HepG2 (cell line): ENCODE measurements around the gene DNAJC1. TPM values are rescaled to one million over a fixed set of nuclear protein-coding genes. Genes with fewer than 3 reads are reported as not detected.

Experiments
- ARNTL ChIP-seq: sonication (generic); formaldehyde crosslinking; IDR thresholded peaks from 2 replicates; pipeline ENCODE4 v1.4.0; 2020; ENCODE audit warnings: mild to moderate bottlenecking, missing genetic modification reagents
- CREM ChIP-seq, 2 experiments: sonication (generic) in 1 of 2; formaldehyde crosslinking in 1 of 2; IDR thresholded peaks; 2 replicates each; pipeline versions ENCODE4 v1.4.0 to v1.6.1; 2016 to 2020; ENCODE audit warnings: antibody characterized with exemption in 1 of 2, mild to moderate bottlenecking in 1 of 2, missing genetic modification reagents in 1 of 2
- GFI1 ChIP-seq: sonication (generic); formaldehyde crosslinking; IDR thresholded peaks from 2 replicates; pipeline ENCODE4 v1.5.0; 2020; ENCODE audit warnings: missing genetic modification reagents, mild to moderate bottlenecking, borderline replicate concordance
- HNF4G ChIP-seq, 2 experiments: sonication (generic) in 1 of 2; formaldehyde crosslinking in 1 of 2; IDR thresholded peaks; 2 replicates each; pipeline versions ENCODE4 v1.4.0 to v1.6.1; 2011 to 2020; ENCODE audit warnings: borderline replicate concordance in 2 of 2, low read depth in 2 of 2, mild to moderate bottlenecking in 2 of 2, low read length in 1 of 2, missing genetic modification reagents in 1 of 2, moderate library complexity in 1 of 2
- HOMEZ ChIP-seq: IDR thresholded peaks from 2 replicates; pipeline ENCODE4 v1.6.1; 2016; ENCODE audit warnings: low read depth
- ISX ChIP-seq: sonication (generic); formaldehyde crosslinking; conservative IDR thresholded peaks from 2 replicates; pipeline ENCODE4 v1.5.0; 2020; ENCODE audit warnings: missing genetic modification reagents
- JARID2 ChIP-seq: sonication (generic); formaldehyde crosslinking; IDR thresholded peaks from 2 replicates; pipeline ENCODE4 v1.8.1; 2023; ENCODE audit warnings: missing genetic modification reagents, inconsistent platforms; ENCODE audit not compliant: insufficient replicate concordance
- KAT8 ChIP-seq: IDR thresholded peaks from 2 replicates; pipeline ENCODE4 v1.6.1; 2016; ENCODE audit warnings: missing genetic modification reagents, missing compliant biosample characterization
- KLF6 ChIP-seq: IDR thresholded peaks from 2 replicates; pipeline ENCODE4 v1.8.0; 2016; ENCODE audit warnings: missing biosample characterization, missing genetic modification reagents
- MAFG ChIP-seq: sonication (generic); formaldehyde crosslinking; IDR thresholded peaks from 2 replicates; pipeline ENCODE4 v1.5.1; 2020; ENCODE audit warnings: mild to moderate bottlenecking, missing genetic modification reagents
- MAZ ChIP-seq, 2 experiments: sonication (generic) in 1 of 2; formaldehyde crosslinking in 1 of 2; IDR thresholded peaks; 2 replicates each; pipeline versions ENCODE4 v1.5.0 to v1.6.1; 2012 to 2020; ENCODE audit warnings: low read depth in 2 of 2, mild to moderate bottlenecking in 2 of 2, borderline replicate concordance in 1 of 2, improper control_type of control experiment in 1 of 2, low read length in 1 of 2, missing genetic modification reagents in 1 of 2, moderate library complexity in 1 of 2
- MTA1 ChIP-seq: sonication (generic); formaldehyde crosslinking; IDR thresholded peaks from 2 replicates; pipeline ENCODE4 v1.4.0; 2020; ENCODE audit warnings: missing genetic modification reagents, mild to moderate bottlenecking, borderline replicate concordance
- MTERF4 ChIP-seq: sonication (generic); formaldehyde crosslinking; IDR thresholded peaks from 2 replicates; pipeline ENCODE4 v1.8.0; 2023; ENCODE audit warnings: mild to moderate bottlenecking, missing genetic modification reagents
- MZF1 ChIP-seq: sonication (generic); formaldehyde crosslinking; IDR thresholded peaks from 2 replicates; pipeline ENCODE4 v1.8.1; 2023; ENCODE audit warnings: mild to moderate bottlenecking, missing genetic modification reagents, borderline replicate concordance
- NBN ChIP-seq: fragments of 450-650 bp; conservative IDR thresholded peaks from 2 replicates; pipeline ENCODE4 v1.6.1; 2017
- NFKB2 ChIP-seq: sonication (generic); formaldehyde crosslinking; IDR thresholded peaks from 2 replicates; pipeline ENCODE4 v1.4.0; 2020; ENCODE audit warnings: missing genetic modification reagents, borderline replicate concordance
- SKI ChIP-seq: fragments of 450-650 bp; IDR thresholded peaks from one replicate; pipeline ENCODE4 v1.6.1; 2018; ENCODE audit warnings: mild to moderate bottlenecking; ENCODE audit not compliant: partially characterized antibody
- SMAD1 ChIP-seq: sonication (generic); formaldehyde crosslinking; IDR thresholded peaks from 2 replicates; pipeline ENCODE4 v1.4.0; 2020; ENCODE audit warnings: missing genetic modification reagents, low read depth, mild to moderate bottlenecking, borderline replicate concordance
- TOPORS ChIP-seq: sonication (generic); formaldehyde crosslinking; IDR thresholded peaks from 2 replicates; pipeline ENCODE4 v1.8.0; 2023; ENCODE audit warnings: mild to moderate bottlenecking, missing genetic modification reagents
- U2AF1 ChIP-seq: fragments of 200-400 bp; formaldehyde crosslinking; optimal IDR thresholded peaks from 2 replicates; pipeline ENCODE3; 2017; ENCODE audit warnings: mild to moderate bottlenecking, low read depth, low read length
- ZBTB8A ChIP-seq: sonication (generic); formaldehyde crosslinking; IDR thresholded peaks from 2 replicates; pipeline ENCODE4 v1.4.0; 2020; ENCODE audit warnings: mild to moderate bottlenecking, low read depth, missing genetic modification reagents, borderline replicate concordance
- ZFP82 ChIP-seq: sonication (generic); formaldehyde crosslinking; IDR thresholded peaks from 2 replicates; pipeline ENCODE4 v1.5.1; 2020; ENCODE audit warnings: mild to moderate bottlenecking, missing genetic modification reagents, borderline replicate concordance
- ZNF354B ChIP-seq: sonication (generic); formaldehyde crosslinking; IDR thresholded peaks from 2 replicates; pipeline ENCODE4 v1.8.0; 2022; ENCODE audit warnings: mild to moderate bottlenecking, missing genetic modification reagents
- ZNF510 ChIP-seq: sonication (generic); formaldehyde crosslinking; IDR thresholded peaks from 2 replicates; pipeline ENCODE4 v1.4.0; 2020; ENCODE audit warnings: low read depth, mild to moderate bottlenecking, missing genetic modification reagents
- ZNF546 ChIP-seq: sonication (generic); formaldehyde crosslinking; conservative IDR thresholded peaks from 2 replicates; pipeline ENCODE4 v1.8.1; 2023; ENCODE audit warnings: mild to moderate bottlenecking, missing genetic modification reagents
- ZNF777 ChIP-seq: sonication (generic); formaldehyde crosslinking; IDR thresholded peaks from 2 replicates; pipeline ENCODE4 v1.4.0; 2020; ENCODE audit warnings: missing genetic modification reagents
- polyA plus RNA-seq, 8 experiments: library from polyadenylated mRNA; depleted of rRNA in 3 of 8; stranded (reverse) in 7 of 8; unstranded in 1 of 8; fragments of >200 nt; fragmentation: Illumina TruSeq in 4 of 8; extraction: Trizol in 4 of 8; gene quantifications; 2 replicates each; pipeline versions ENCODE4 v1.2.1 to v1.2.3, GENCODE V29; 2011 to 2016; ENCODE audit warnings: low read depth in 4 of 8, missing spikeins in 1 of 8, mixed read lengths in 1 of 8; ENCODE audit not compliant: insufficient read depth in 1 of 8
- total RNA-seq, 5 experiments: library from RNA; depleted of rRNA; stranded (reverse); fragments of >200 nt; fragmentation: Illumina TruSeq; extraction: Trizol; gene quantifications; 2 replicates each; pipeline ENCODE4 v1.2.3, GENCODE V29; 2016; ENCODE audit warnings: low read depth in 1 of 5

Gene DNAJC1
- total and polyA plus RNA-seq, 2 of the 13 experiments (the other 11 are each of a cell fraction or from before 2014, with no cell fraction given): 9.9 to 16.6 TPM

- TF ChIP-seq ARNTL (no peak), MTA1 (no peak), NFKB2 (0 out of 2 replicates have a peak, but pooled peaks have one; percentile 17), SMAD1 (no peak), MAZ (IDR thresholded peaks at IDR 0.05; ENCODE audit: borderline replicate concordance, low read depth, low read length) (peak; percentile 38; the same call in 1 of the 2 replicates), MAZ (CRISPR knock-in tag; IDR thresholded peaks at IDR 0.05; ENCODE audit: low read depth) (no peak), ISX (CRISPR knock-in tag) (no peak), MTERF4 (CRISPR knock-in tag) (peak; percentile 96), HOMEZ (CRISPR knock-in tag) (no peak), KAT8 (CRISPR knock-in tag) (peak; percentile 70; the same call in 1 of the 2 replicates), CREM (IDR thresholded peaks at IDR 0.05) (peak; percentile 77), CREM (CRISPR knock-in tag; IDR thresholded peaks at IDR 0.05) (no peak), NBN (no peak), HNF4G (IDR thresholded peaks at IDR 0.05; ENCODE audit: borderline replicate concordance, low read depth, low read length) (no peak), HNF4G (CRISPR knock-in tag; IDR thresholded peaks at IDR 0.05; ENCODE audit: borderline replicate concordance, low read depth) (no peak), ZBTB8A (CRISPR knock-in tag) (no peak), SKI (peak; percentile 62), ZNF777 (CRISPR knock-in tag) (peak; percentile 88), MZF1 (no peak), TOPORS (CRISPR knock-in tag) (no peak), ZNF354B (CRISPR knock-in tag) (no peak), KLF6 (CRISPR knock-in tag) (no peak), ZFP82 (0 out of 2 replicates have a peak, but pooled peaks have one; percentile 76), ZNF510 (0 out of 2 replicates have a peak, but pooled peaks have one; percentile 12), ZNF546 (CRISPR knock-in tag) (peak; percentile 84; the same call in 1 of the 2 replicates), MAFG (CRISPR knock-in tag) (no peak), GFI1 (no peak), U2AF1 (no peak), JARID2 (CRISPR knock-in tag) (no peak)
Measured at GRCh38 chr10:22003177-22003963, at the start of gene DNAJC1 (continued).
